Panc1 (cell line): ENCODE results near the gene CELF2. TPM values are rescaled to one million over a fixed set of nuclear protein-coding genes. Genes with fewer than 3 reads are reported as not detected.

Experiments used
- ATAC-seq: fragments of 200-7000 bp; cut with Tn5 transposase; 2 replicates; pipeline ENCODE4 v1.9.1; 2020; ENCODE audit warnings: mild to moderate bottlenecking, moderate library complexity
- BruUV-seq: library from RNA; stranded (reverse); fragments of 400-500 nt; replicated peaks from 2 replicates; lab custom pipeline; 2021; lab: Mats Ljungman, UMichigan
- CTCF ChIA-PET: fragments of 300-600 bp; sonication (Branson Sonifier 250); formaldehyde crosslinking; loops from one replicate; lab custom pipeline; 2022; ENCODE audit warnings: antibody characterized with exemption; lab: Charles Lee
- POLR2A ChIA-PET: fragments of 300-600 bp; sonication (Branson Sonifier 250); formaldehyde crosslinking; loops from one replicate; lab custom pipeline; 2022; ENCODE audit warnings: antibody characterized with exemption; lab: Charles Lee
- DNase-seq: peaks from one replicate; pipeline ENCODE4 v3.0.0-alpha.2; 2010; ENCODE audit warnings: low read depth, low spot score
- H3K27ac ChIP-seq: 2 replicates; pipeline ENCODE4 v1.5.1; 2011; ENCODE audit warnings: mild to moderate bottlenecking, low read length, inconsistent platforms
- H3K27me3 ChIP-seq: fragments of 200-500 bp; sonication (Bioruptor generic); 2 replicates; pipeline ENCODE4 v1.6.0; 2014; ENCODE audit warnings: low read length, inconsistent platforms; ENCODE audit not compliant: control insufficient read depth, insufficient read depth
- H3K36me3 ChIP-seq: fragments of 200-500 bp; sonication (Bioruptor generic); 2 replicates; pipeline ENCODE4 v1.5.1; 2014; ENCODE audit warnings: inconsistent platforms, mild to moderate bottlenecking, low read length, moderate library complexity; ENCODE audit not compliant: control insufficient read depth, insufficient read depth
- H3K4me1 ChIP-seq: 2 replicates; pipeline ENCODE4 v1.5.1; 2011; ENCODE audit warnings: inconsistent platforms, mild to moderate bottlenecking, low read length, moderate library complexity; ENCODE audit not compliant: control insufficient read depth, insufficient read depth
- H3K4me3 ChIP-seq, 2 experiments: 2 replicates each; pipeline ENCODE4 v1.5.1; 2011 to 2012; ENCODE audit warnings: low read depth in 2 of 2, low read length in 2 of 2, mild to moderate bottlenecking in 2 of 2, inconsistent platforms in 1 of 2, moderate library complexity in 1 of 2
- H3K9me3 ChIP-seq: fragments of 200-500 bp; sonication (Bioruptor generic); 2 replicates; pipeline ENCODE4 v1.5.1; 2014; ENCODE audit warnings: low read depth, mild to moderate bottlenecking, inconsistent platforms, low read length, moderate library complexity; ENCODE audit not compliant: control insufficient read depth, insufficient read depth
- POLR2AphosphoS5 ChIP-seq: IDR thresholded peaks from 2 replicates; pipeline ENCODE4 v1.6.1; 2012; ENCODE audit warnings: mild to moderate bottlenecking, low read depth, low read length, moderate library complexity
- SIN3A ChIP-seq: IDR thresholded peaks from 2 replicates; pipeline ENCODE4 v1.6.1; 2012; ENCODE audit warnings: low read depth, mild to moderate bottlenecking, low read length, moderate library complexity, borderline replicate concordance; ENCODE audit not compliant: insufficient read depth
- TCF7L2 ChIP-seq: IDR thresholded peaks from 2 replicates; pipeline ENCODE4 v1.6.1; 2011; ENCODE audit warnings: mild to moderate bottlenecking, low read depth, low read length, inconsistent platforms
- in situ Hi-C: cut with HindIII; loops from 2 replicates; pipeline ENCODE4 v1.10.0; 2016; ENCODE audit warnings: low sequenced_read_pairs, low pct_unique_long_range_greater_than_20kb
- intact Hi-C: fragments of 100-400 bp; cut with micrococcal nuclease; formaldehyde crosslinking; loops from one replicate; pipeline ENCODE4 v1.10.0; 2022; ENCODE audit not compliant: unreplicated experiment
- total RNA-seq: library from RNA; stranded (reverse); gene quantifications from one replicate; pipeline ENCODE4 v1.2.1, GENCODE V29; 2021; ENCODE audit not compliant: unreplicated experiment
- TF ChIP-seq, protein P1 (sequence below), 2 experiments: IDR thresholded peaks; 2 replicates each; pipeline ENCODE4 v1.6.1; 2011 to 2012; ENCODE audit warnings: low read depth in 2 of 2, control low read depth in 1 of 2, low read length in 1 of 2, mild to moderate bottlenecking in 1 of 2, moderate library complexity in 1 of 2; ENCODE audit not compliant: insufficient read depth in 1 of 2
- TF ChIP-seq, protein P2 (sequence below): fragments of 450-650 bp; IDR thresholded peaks from 2 replicates; pipeline ENCODE4 v1.5.1; 2017; ENCODE audit warnings: mild to moderate bottlenecking

Gene CELF2
- total RNA-seq, 1 experiment from 2014 or later: 0.44 TPM

DNA sequence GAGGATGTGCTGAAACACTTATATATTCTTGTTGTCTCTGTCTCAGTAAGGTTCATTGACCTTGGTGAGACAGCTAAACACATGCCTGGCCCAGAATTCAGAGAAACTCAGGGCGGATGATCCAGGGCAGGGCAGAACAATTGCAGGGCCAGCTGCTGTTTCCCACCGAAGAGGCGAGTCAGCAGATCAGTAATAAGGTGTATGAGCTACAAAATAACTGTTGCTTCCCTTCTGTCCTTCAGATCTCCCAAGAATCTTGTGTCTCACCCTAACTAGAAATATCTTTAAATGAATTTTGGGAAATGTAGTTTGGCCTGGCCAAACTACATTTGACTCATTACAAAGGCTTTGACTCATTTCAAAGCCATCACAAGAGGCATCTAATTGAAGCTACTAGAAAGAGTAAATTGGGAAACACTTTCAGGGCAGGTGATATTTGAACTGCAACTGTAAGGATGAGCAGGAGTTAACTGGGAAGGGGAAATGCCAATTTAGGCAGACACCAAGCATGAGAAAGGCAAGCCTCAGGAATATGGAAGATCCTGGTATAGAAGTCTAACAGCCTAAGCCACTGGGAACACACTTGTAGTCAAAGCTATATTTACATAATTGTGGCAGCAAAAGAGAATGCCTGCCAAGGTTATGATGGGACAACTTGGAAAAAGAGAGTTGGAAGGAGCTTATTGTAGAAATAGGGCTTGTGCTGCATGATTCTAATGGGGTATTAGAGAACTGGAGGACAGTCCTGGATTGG is 24.5 kb upstream of the CELF2 start:
- in situ Hi-C loops (no loop called here), intact Hi-C loops (no loop called here)
- H3K27me3 ChIP-seq: no peaks in the 10 kb centered on the region
- TF ChIP-seq, protein P1, sequence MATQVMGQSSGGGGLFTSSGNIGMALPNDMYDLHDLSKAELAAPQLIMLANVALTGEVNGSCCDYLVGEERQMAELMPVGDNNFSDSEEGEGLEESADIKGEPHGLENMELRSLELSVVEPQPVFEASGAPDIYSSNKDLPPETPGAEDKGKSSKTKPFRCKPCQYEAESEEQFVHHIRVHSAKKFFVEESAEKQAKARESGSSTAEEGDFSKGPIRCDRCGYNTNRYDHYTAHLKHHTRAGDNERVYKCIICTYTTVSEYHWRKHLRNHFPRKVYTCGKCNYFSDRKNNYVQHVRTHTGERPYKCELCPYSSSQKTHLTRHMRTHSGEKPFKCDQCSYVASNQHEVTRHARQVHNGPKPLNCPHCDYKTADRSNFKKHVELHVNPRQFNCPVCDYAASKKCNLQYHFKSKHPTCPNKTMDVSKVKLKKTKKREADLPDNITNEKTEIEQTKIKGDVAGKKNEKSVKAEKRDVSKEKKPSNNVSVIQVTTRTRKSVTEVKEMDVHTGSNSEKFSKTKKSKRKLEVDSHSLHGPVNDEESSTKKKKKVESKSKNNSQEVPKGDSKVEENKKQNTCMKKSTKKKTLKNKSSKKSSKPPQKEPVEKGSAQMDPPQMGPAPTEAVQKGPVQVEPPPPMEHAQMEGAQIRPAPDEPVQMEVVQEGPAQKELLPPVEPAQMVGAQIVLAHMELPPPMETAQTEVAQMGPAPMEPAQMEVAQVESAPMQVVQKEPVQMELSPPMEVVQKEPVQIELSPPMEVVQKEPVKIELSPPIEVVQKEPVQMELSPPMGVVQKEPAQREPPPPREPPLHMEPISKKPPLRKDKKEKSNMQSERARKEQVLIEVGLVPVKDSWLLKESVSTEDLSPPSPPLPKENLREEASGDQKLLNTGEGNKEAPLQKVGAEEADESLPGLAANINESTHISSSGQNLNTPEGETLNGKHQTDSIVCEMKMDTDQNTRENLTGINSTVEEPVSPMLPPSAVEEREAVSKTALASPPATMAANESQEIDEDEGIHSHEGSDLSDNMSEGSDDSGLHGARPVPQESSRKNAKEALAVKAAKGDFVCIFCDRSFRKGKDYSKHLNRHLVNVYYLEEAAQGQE (IDR thresholded peaks at IDR 0.05; ENCODE audit: insufficient read depth in 1 of 2, low read depth in 2 of 2, low read length in 1 of 2): no peak
- TF ChIP-seq TCF7L2: no peak
- no peak for TF ChIP-seq POLR2AphosphoS5
- TF ChIP-seq, protein P2, sequence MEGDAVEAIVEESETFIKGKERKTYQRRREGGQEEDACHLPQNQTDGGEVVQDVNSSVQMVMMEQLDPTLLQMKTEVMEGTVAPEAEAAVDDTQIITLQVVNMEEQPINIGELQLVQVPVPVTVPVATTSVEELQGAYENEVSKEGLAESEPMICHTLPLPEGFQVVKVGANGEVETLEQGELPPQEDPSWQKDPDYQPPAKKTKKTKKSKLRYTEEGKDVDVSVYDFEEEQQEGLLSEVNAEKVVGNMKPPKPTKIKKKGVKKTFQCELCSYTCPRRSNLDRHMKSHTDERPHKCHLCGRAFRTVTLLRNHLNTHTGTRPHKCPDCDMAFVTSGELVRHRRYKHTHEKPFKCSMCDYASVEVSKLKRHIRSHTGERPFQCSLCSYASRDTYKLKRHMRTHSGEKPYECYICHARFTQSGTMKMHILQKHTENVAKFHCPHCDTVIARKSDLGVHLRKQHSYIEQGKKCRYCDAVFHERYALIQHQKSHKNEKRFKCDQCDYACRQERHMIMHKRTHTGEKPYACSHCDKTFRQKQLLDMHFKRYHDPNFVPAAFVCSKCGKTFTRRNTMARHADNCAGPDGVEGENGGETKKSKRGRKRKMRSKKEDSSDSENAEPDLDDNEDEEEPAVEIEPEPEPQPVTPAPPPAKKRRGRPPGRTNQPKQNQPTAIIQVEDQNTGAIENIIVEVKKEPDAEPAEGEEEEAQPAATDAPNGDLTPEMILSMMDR: no peak
- TF ChIP-seq SIN3A: no peak
- H3K4me3 ChIP-seq: no peak overlapping the region
- POLR2A ChIA-PET: no interaction called here
- no peaks in the 10 kb centered on the region for H3K9me3 ChIP-seq
- CTCF ChIA-PET: no interaction called here
- no peaks in the 10 kb centered on the region for H3K4me1 ChIP-seq
- BruUV-seq: no TSS peak
- DNase-seq (no peak), ATAC-seq (no peak)
- H3K36me3 ChIP-seq: no peaks in the 10 kb centered on the region
- no peak overlapping the region for H3K27ac ChIP-seq

DNA sequence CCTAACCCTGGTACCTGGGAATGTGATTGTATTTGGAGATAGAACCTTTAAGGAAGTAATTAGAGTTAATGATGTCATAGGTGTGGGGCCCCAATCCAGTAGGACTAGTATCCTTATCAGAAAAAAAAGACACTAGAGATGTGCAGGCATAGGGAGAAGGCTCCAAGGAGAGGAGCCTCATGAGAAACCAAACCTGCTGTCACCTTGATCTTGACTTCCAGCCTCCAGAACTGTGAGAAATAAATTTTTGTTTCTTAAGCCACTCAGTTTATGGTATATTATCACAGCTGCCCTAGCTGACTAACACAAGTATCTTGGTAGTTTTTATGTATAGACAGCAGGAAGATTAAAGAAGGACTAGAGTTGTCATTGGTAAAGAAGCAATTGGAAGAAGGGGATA is 23.9 kb upstream of the CELF2 start:
- in situ Hi-C loops (no loop called here), intact Hi-C loops (no loop called here)
- no peak for DNase-seq
- CTCF ChIA-PET: no interaction called here
- TF ChIP-seq, protein P2: no peak
- Histone ChIP-seq H3K36me3 (no peaks in the 10 kb centered on the region), H3K4me3 (no peak overlapping the region), H3K4me1 (no peaks in the 10 kb centered on the region), H3K9me3 (no peaks in the 10 kb centered on the region), H3K27ac (no peak overlapping the region), H3K27me3 (no peaks in the 10 kb centered on the region)
- no TSS peak for BruUV-seq
- POLR2A ChIA-PET: no interaction called here
- no peak for ATAC-seq
